ENCODE results near the gene GTF3C5.
"Not testable (repeated sequence)": the region's sequence is repeated elsewhere in the genome, so short reads cannot be mapped to it uniquely, and the experiment has no call there.

Gene GTF3C5

GRCh38 chr9:133067813-133068212, 37.0 kb downstream of the GTF3C5 start:
- DNase-seq, result no peak
- peaks cover 62% of the 10 kb centered on the region for H3K36me3 ChIP-seq
- TF ChIP-seq CTCF (IDR thresholded peaks at IDR 0.05; ENCODE audit: low read depth, low read length), result no peak
- H3K9me3 ChIP-seq (ENCODE audit: severe bottlenecking), result peaks cover 2% of the 10 kb centered on the region
- peak overlapping the region; percentile 20; the same call in 1 of the 2 replicates for H3K27ac ChIP-seq
- H3K27me3 ChIP-seq (ENCODE audit: insufficient read depth, low read depth, severe bottlenecking), result no peaks in the 10 kb centered on the region
- no peak overlapping the region for H3K4me3 ChIP-seq (ENCODE audit: low read depth, low read length)

- H3K36me3 ChIP-seq, result peaks cover 58% of the 10 kb centered on the region
- not testable (repeated sequence) for H3K9me3 ChIP-seq (ENCODE audit: severe bottlenecking); DNase-seq; H3K27me3 ChIP-seq (ENCODE audit: insufficient read depth, low read depth, severe bottlenecking); H3K4me3 ChIP-seq (ENCODE audit: low read depth, low read length); H3K27ac ChIP-seq
Observed at GRCh38 chr9:133068431-133068830, 37.6 kb downstream of the GTF3C5 start.

GRCh38 chr9:133070500-133070961, 39.7 kb downstream of the GTF3C5 start:
- not testable (repeated sequence) for H3K4me3 ChIP-seq (ENCODE audit: low read depth, low read length); H3K9me3 ChIP-seq (ENCODE audit: severe bottlenecking); DNase-seq; H3K27ac ChIP-seq; H3K27me3 ChIP-seq (ENCODE audit: insufficient read depth, low read depth, severe bottlenecking)
- peaks cover 37% of the 10 kb centered on the region for H3K36me3 ChIP-seq

GRCh38 chr9:133070985-133071384, 40.2 kb downstream of the GTF3C5 start:
- peaks cover 32% of the 10 kb centered on the region for H3K36me3 ChIP-seq
- H3K27ac ChIP-seq; H3K4me3 ChIP-seq (ENCODE audit: low read depth, low read length); DNase-seq; H3K27me3 ChIP-seq (ENCODE audit: insufficient read depth, low read depth, severe bottlenecking); H3K9me3 ChIP-seq (ENCODE audit: severe bottlenecking): not testable (repeated sequence)

- H3K27ac ChIP-seq, result no peak overlapping the region
- peaks cover 2% of the 10 kb centered on the region for H3K9me3 ChIP-seq (ENCODE audit: severe bottlenecking)
- TF ChIP-seq CTCF (IDR thresholded peaks at IDR 0.05; ENCODE audit: low read depth, low read length), result no peak
- no peak for DNase-seq
- no peak overlapping the region for H3K4me3 ChIP-seq (ENCODE audit: low read depth, low read length)
- H3K27me3 ChIP-seq (ENCODE audit: insufficient read depth, low read depth, severe bottlenecking), result no peaks in the 10 kb centered on the region
- peaks cover 26% of the 10 kb centered on the region for H3K36me3 ChIP-seq
Observed at GRCh38 chr9:133071484-133072150, 40.8 kb downstream of the GTF3C5 start.

GRCh38 chr9:133072210-133072609, 41.4 kb downstream of the GTF3C5 start:
- H3K27ac ChIP-seq, result not testable (repeated sequence)

GRCh38 chr9:133073086-133074014, 42.6 kb downstream of the GTF3C5 start:
- H3K4me3 ChIP-seq (ENCODE audit: low read depth, low read length), result no peak overlapping the region
- TF ChIP-seq CTCF (IDR thresholded peaks at IDR 0.05; ENCODE audit: low read depth, low read length), result no peak
- H3K36me3 ChIP-seq, result peaks cover 14% of the 10 kb centered on the region
- H3K9me3 ChIP-seq (ENCODE audit: severe bottlenecking), result peaks cover 2% of the 10 kb centered on the region
- no peaks in the 10 kb centered on the region for H3K27me3 ChIP-seq (ENCODE audit: insufficient read depth, low read depth, severe bottlenecking)
- no peak overlapping the region for H3K27ac ChIP-seq
- no peak for DNase-seq

More at GRCh38 chr9:133072210-133072609, 41.4 kb downstream of the GTF3C5 start:
- not testable (repeated sequence) for DNase-seq; H3K4me3 ChIP-seq (ENCODE audit: low read depth, low read length); H3K27me3 ChIP-seq (ENCODE audit: insufficient read depth, low read depth, severe bottlenecking); H3K9me3 ChIP-seq (ENCODE audit: severe bottlenecking)
- peaks cover 21% of the 10 kb centered on the region for H3K36me3 ChIP-seq
